ENCODE results near the gene RBPMS2. TPM values are rescaled to one million over a fixed set of nuclear protein-coding genes. Genes with fewer than 3 reads are reported as not detected.

Gene RBPMS2
- total RNA-seq, 4 donors from 2014 or later: 4.4 to 27.7 (median 11.5) TPM

GRCh38 chr15:64766058-64766457, 9.3 kb downstream of the RBPMS2 start:
- no peaks in the 10 kb centered on the region for H3K27me3 ChIP-seq
- intact Hi-C loops (cut with DNase I; ENCODE audit: low total_unique reads): no loop called here
- H3K36me3 ChIP-seq: no peaks in the 10 kb centered on the region
- TF ChIP-seq EP300 (IDR thresholded peaks at IDR 0.05; ENCODE audit: low read depth) (no peak), POLR2AphosphoS5 (IDR thresholded peaks at IDR 0.05) (no peak), POLR2A (IDR thresholded peaks at IDR 0.05) (no peak), CTCF (IDR thresholded peaks at IDR 0.05) (no peak)
- in situ Hi-C loops (cut with MboI; ENCODE audit: low pct_ligation_motif_present in 1 of 4, low pct_unique_long_range_greater_than_20kb in 1 of 4, low sequenced_read_pairs in 3 of 4): no loop called here
- peak overlapping the region in 2 of 4 donors; percentile 3 to 25 for H3K27ac ChIP-seq
- DNase-seq: no peak
- H3K9me3 ChIP-seq: no peaks in the 10 kb centered on the region
- no peak overlapping the region for H3K4me3 ChIP-seq
- 78% methylated on average over 8 of the region's 8 CpGs; no CpG with 5 or more reads in 1 of the 2 donors for WGBS, 2 donors (ENCODE audit: low coverage in 1 of 2)
- peaks cover 0 to 3% (median 0%) of the 10 kb centered on the region in 4 donors for H3K4me1 ChIP-seq

- H3K4me3 ChIP-seq: no peak overlapping the region
- H3K4me1 ChIP-seq: peaks cover 0 to 4% (median 0%) of the 10 kb centered on the region in 4 donors
- no peak for DNase-seq
- H3K27me3 ChIP-seq: no peaks in the 10 kb centered on the region
- intact Hi-C loops (cut with DNase I; ENCODE audit: low total_unique reads) (no loop called here), in situ Hi-C loops (cut with MboI; ENCODE audit: low pct_ligation_motif_present in 1 of 4, low pct_unique_long_range_greater_than_20kb in 1 of 4, low sequenced_read_pairs in 3 of 4) (no loop called here)
- H3K36me3 ChIP-seq: no peaks in the 10 kb centered on the region
- peak overlapping the region in 3 of 4 donors; percentile 64 to 78 (median 68) for H3K27ac ChIP-seq
- no peak for TF ChIP-seq POLR2A (IDR thresholded peaks at IDR 0.05)
- no peak for TF ChIP-seq EP300 (IDR thresholded peaks at IDR 0.05; ENCODE audit: low read depth)
- no peak for TF ChIP-seq CTCF (IDR thresholded peaks at IDR 0.05)
- TF ChIP-seq POLR2AphosphoS5 (IDR thresholded peaks at IDR 0.05): no peak
- WGBS, 2 donors (ENCODE audit: low coverage in 1 of 2): 67% methylated on average over 4 of the region's 4 CpGs; no CpG with 5 or more reads in 1 of the 2 donors
- H3K9me3 ChIP-seq: no peaks in the 10 kb centered on the region
These were observed 11.5 kb downstream of the RBPMS2 start for GRCh38 chr15:64763874-64764273.

- no peak for TF ChIP-seq POLR2AphosphoS5 (IDR thresholded peaks at IDR 0.05)
- TF ChIP-seq POLR2A (IDR thresholded peaks at IDR 0.05): no peak
- TF ChIP-seq EP300 (IDR thresholded peaks at IDR 0.05; ENCODE audit: low read depth): no peak
- no peak for TF ChIP-seq CTCF (IDR thresholded peaks at IDR 0.05)
- peaks cover 0 to 4% (median 0%) of the 10 kb centered on the region in 4 donors for H3K4me1 ChIP-seq
These were observed 11.9 kb downstream of the RBPMS2 start for GRCh38 chr15:64763462-64763861.

GRCh38 chr15:64763021-64763420, 12.4 kb downstream of the RBPMS2 start:
- TF ChIP-seq POLR2A (IDR thresholded peaks at IDR 0.05) (no peak), POLR2AphosphoS5 (IDR thresholded peaks at IDR 0.05) (no peak), EP300 (IDR thresholded peaks at IDR 0.05; ENCODE audit: low read depth) (no peak), CTCF (IDR thresholded peaks at IDR 0.05) (no peak)
- in situ Hi-C loops (cut with MboI; ENCODE audit: low pct_ligation_motif_present in 1 of 4, low pct_unique_long_range_greater_than_20kb in 1 of 4, low sequenced_read_pairs in 3 of 4): no loop called here
- intact Hi-C loops (cut with DNase I; ENCODE audit: low total_unique reads): no loop called here
- Histone ChIP-seq H3K9me3 (no peaks in the 10 kb centered on the region), H3K4me1 (peaks cover 0 to 4% (median 0%) of the 10 kb centered on the region in 4 donors), H3K27me3 (no peaks in the 10 kb centered on the region), H3K4me3 (no peak overlapping the region), H3K36me3 (no peaks in the 10 kb centered on the region), H3K27ac (peak overlapping the region; percentile 44 to 78 (median 66))
- 98% methylated on average over 8 of the region's 8 CpGs; no CpG with 5 or more reads in 1 of the 2 donors for WGBS, 2 donors (ENCODE audit: low coverage in 1 of 2)
- DNase-seq: no peak

More at GRCh38 chr15:64763462-64763861, 11.9 kb downstream of the RBPMS2 start:
- no peaks in the 10 kb centered on the region for H3K9me3 ChIP-seq
- H3K27me3 ChIP-seq: no peaks in the 10 kb centered on the region
- peak overlapping the region in 3 of 4 donors; percentile 64 to 78 (median 68) for H3K27ac ChIP-seq
- DNase-seq: no peak
- no peak overlapping the region for H3K4me3 ChIP-seq
- intact Hi-C loops (cut with DNase I; ENCODE audit: low total_unique reads): no loop called here
- H3K36me3 ChIP-seq: no peaks in the 10 kb centered on the region
- in situ Hi-C loops (cut with MboI; ENCODE audit: low pct_ligation_motif_present in 1 of 4, low pct_unique_long_range_greater_than_20kb in 1 of 4, low sequenced_read_pairs in 3 of 4): no loop called here
